ENCODE data around the gene SRMS. TPM values are rescaled to one million over a fixed set of nuclear protein-coding genes. Genes with fewer than 3 reads are reported as not detected.
A peak's percentile ranks its signal among the peaks of the same experiment; 100 is the strongest.

Gene SRMS
- total and polyA plus RNA-seq, 2 donors (not counting 1 experiment from before 2014, with no cell fraction given), result 0.17 to 0.54 TPM

DNA sequence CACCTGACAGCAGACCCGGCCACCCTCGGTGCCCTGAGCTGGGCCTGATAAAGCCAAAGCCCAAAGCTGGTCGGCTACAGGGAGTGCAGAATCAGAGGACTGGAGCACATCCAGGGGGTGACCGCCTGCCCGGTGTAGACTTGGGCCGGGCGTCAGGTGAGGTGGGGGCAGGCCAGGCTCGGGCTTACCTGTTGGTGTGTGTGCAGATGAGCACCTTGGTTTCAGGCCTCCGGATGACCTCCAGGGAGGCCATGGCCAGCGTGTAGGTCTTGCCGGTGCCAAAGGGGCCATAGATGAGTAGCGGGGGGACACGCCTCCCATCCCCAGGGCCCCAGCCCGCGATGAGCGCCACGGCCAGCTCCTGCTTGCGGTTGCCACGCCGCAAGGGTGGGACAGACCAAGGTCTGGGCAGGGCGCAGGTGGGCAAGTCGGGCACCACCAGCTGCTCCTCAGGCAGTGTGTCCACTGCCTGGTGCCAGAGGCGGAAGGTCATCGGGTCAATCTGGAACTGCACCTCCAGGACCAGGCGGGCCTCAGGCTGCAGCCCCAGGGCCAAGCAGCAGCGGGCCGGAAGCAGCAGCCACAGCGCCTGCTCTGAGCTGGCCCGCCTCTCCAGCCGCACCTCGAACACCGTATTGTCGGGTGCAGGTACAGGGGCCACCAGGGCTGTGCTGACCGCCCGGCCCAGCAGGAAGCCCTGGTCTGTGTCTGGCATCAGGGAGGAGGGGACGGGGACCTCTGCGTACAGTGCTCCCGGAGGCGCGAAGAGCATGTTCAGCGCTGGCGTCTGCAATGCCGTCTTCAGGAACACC, 20.8 kb upstream of the SRMS start:
- no peaks in the 10 kb centered on the region for H3K27me3 ChIP-seq (replicated peaks in 1 of 4; ENCODE audit: control extremely low read depth in 1 of 4, control insufficient read depth in 3 of 4, insufficient read depth in 4 of 4, low read length in 3 of 4)
- Mint-ChIP-seq H3K4me1 (peaks cover 29% of the 10 kb centered on the region), H3K4me3 (peak overlapping the region; percentile 88), H3K27me3 (no peaks in the 10 kb centered on the region), H3K27ac (peak overlapping the region; percentile 83), H3K9me3 (ENCODE audit: insufficient read depth) (no peaks in the 10 kb centered on the region)
- CTCF ChIA-PET, result interaction anchor here (0.7 to 3.7 kb wide), 6 partner anchors 10 to 73 kb away, joined by 3 to 17 read pairs (median 3); partner anchors contain the start of genes PTK6 and SRMS
- H3K9me3 ChIP-seq (ENCODE audit: control extremely low read depth in 1 of 3, control insufficient read depth in 2 of 3, insufficient read depth in 1 of 3, low read length in 2 of 3), result peaks cover 0 to 9% (median 0%) of the 10 kb centered on the region in 3 donors
- TF ChIP-seq, protein P1, sequence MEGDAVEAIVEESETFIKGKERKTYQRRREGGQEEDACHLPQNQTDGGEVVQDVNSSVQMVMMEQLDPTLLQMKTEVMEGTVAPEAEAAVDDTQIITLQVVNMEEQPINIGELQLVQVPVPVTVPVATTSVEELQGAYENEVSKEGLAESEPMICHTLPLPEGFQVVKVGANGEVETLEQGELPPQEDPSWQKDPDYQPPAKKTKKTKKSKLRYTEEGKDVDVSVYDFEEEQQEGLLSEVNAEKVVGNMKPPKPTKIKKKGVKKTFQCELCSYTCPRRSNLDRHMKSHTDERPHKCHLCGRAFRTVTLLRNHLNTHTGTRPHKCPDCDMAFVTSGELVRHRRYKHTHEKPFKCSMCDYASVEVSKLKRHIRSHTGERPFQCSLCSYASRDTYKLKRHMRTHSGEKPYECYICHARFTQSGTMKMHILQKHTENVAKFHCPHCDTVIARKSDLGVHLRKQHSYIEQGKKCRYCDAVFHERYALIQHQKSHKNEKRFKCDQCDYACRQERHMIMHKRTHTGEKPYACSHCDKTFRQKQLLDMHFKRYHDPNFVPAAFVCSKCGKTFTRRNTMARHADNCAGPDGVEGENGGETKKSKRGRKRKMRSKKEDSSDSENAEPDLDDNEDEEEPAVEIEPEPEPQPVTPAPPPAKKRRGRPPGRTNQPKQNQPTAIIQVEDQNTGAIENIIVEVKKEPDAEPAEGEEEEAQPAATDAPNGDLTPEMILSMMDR (IDR thresholded peaks at IDR 0.05), result no peak
- no peak overlapping the region for H2AFZ ChIP-seq (ENCODE audit: insufficient read depth, low read depth, low read length, poor library complexity, severe bottlenecking)
- peak overlapping the region in 4 of 5 experiments; percentile 44 to 64 (median 49) for H3K4me3 ChIP-seq (ENCODE audit: control extremely low read depth in 1 of 5, extremely low read depth in 1 of 5, insufficient read depth in 1 of 5, low read depth in 2 of 5, low read length in 4 of 5)
- H3K9ac ChIP-seq (ENCODE audit: low read length), result peak overlapping the region; percentile 59
- H3K27ac ChIP-seq (ENCODE audit: low read length in 2 of 2), result peak overlapping the region; percentile 46 to 65
- DNase-seq, result no peak
- WGBS (ENCODE audit: insufficient coverage), result 22% methylated on average over 43 of the region's 43 CpGs
- H3K36me3 ChIP-seq (replicated peaks in 1 of 2; ENCODE audit: control extremely low read depth in 1 of 2, control insufficient read depth in 1 of 2, extremely low read depth in 1 of 2, insufficient read depth in 2 of 2, low read length in 1 of 2), result peaks cover 0 to 39% of the 10 kb centered on the region in 2 experiments
- peak; percentile 4 for ATAC-seq (ENCODE audit: low read depth)
- H3K4me2 ChIP-seq (replicated peaks; ENCODE audit: low read depth, low read length, poor library complexity, severe bottlenecking), result peak overlapping the region; percentile 87
- intact Hi-C loops (cut with micrococcal nuclease), result no loop called here
- POLR2A ChIA-PET, result interaction anchor here (0.6 to 2.3 kb wide), 8 partner anchors 13 to 297 kb away, joined by 4 to 16 read pairs (median 4); partner anchors contain the start of genes FNDC11, PTK6 and TPD52L2
- peaks cover 85% of the 10 kb centered on the region for H4K20me1 ChIP-seq (ENCODE audit: control insufficient read depth, insufficient read depth, low read length, poor library complexity, severe bottlenecking)
- H3K79me2 ChIP-seq (ENCODE audit: control insufficient read depth, insufficient read depth, low read length), result peaks cover 24% of the 10 kb centered on the region
- peaks cover 40 to 55% of the 10 kb centered on the region in 2 donors for H3K4me1 ChIP-seq (ENCODE audit: control insufficient read depth in 2 of 2, insufficient read depth in 2 of 2, low read length in 2 of 2)
